Measurements from ENCODE around the gene ZNF202. TPM values are rescaled to one million over a fixed set of nuclear protein-coding genes. Genes with fewer than 3 reads are reported as not detected.

Gene ZNF202
- total and polyA plus RNA-seq, 7 donors = 5.5 to 13.8 (median 8.0) TPM

GRCh38 chr11:123684601-123685000 lies 56.9 kb downstream of the ZNF202 start:
- no peak for TF ChIP-seq CTCF (IDR thresholded peaks at IDR 0.05)
- Histone ChIP-seq H3K9me3 (no peaks in the 10 kb centered on the region), H3K4me3 (no peak overlapping the region), H3K27me3 (ENCODE audit: insufficient read depth in 3 of 3, low read length in 2 of 3) (no peaks in the 10 kb centered on the region), H3K36me3 (ENCODE audit: insufficient read depth in 1 of 2, low read depth in 1 of 2) (no peaks in the 10 kb centered on the region), H3K27ac (no peak overlapping the region), H3K4me1 (no peaks in the 10 kb centered on the region)
- no peak for DNase-seq
- no peak for ATAC-seq
- intact Hi-C loops (cut with DNase I) = no loop called here
- 91 to 97% (median 92%) methylated on average over 6 of the region's 6 CpGs for WGBS, 3 donors

DNA sequence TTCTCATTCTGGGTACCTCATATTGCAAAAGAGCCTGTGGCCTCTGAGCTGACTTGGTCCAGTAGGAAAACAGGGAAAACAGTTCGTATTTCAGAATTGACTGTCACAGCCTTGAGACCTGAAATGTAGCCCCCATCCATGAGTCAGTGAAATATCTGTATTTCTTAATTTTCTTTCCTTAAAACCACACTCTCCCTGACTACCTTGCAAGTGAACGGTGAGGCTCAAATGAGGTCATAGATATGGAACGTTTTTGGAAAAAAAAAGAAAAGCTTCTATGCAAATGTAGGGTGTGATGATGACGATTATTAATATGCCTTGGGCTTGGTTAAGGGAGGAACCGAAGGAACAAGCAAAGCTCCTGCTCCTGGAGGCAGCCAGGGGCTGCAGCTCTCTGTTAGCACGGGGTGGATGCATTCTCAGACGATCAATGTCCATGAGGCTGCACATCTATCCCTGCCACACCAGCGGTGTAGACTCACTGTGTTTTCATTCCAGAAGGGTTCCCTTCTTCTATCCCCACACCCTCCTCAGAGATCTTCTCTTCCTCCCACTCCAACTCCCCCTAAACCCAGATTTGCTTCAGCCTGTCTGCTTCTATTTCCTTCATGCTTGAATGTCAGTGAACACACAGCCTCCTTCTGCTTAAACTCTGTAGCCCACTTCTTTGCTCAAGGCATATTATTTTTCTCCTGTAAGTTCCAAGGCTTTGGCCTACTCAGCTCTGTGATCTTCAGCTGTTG lies 57.9 kb downstream of the ZNF202 start:
- Histone ChIP-seq H3K4me1 (no peaks in the 10 kb centered on the region), H3K27me3 (ENCODE audit: insufficient read depth in 3 of 3, low read length in 2 of 3) (no peaks in the 10 kb centered on the region), H3K4me3 (no peak overlapping the region), H3K9me3 (no peaks in the 10 kb centered on the region), H3K27ac (no peak overlapping the region), H3K36me3 (ENCODE audit: insufficient read depth in 1 of 2, low read depth in 1 of 2) (no peaks in the 10 kb centered on the region)
- 55 to 67% (median 55%) methylated on average over 8 of the region's 8 CpGs for WGBS, 3 donors
- DNase-seq (no peak), ATAC-seq (no peak)
- intact Hi-C loops (cut with DNase I) = no loop called here
- no peak for TF ChIP-seq CTCF (IDR thresholded peaks at IDR 0.05)

- no peak overlapping the region for H3K27ac ChIP-seq
- H3K36me3 ChIP-seq (ENCODE audit: insufficient read depth in 1 of 2, low read depth in 1 of 2) = no peaks in the 10 kb centered on the region
- H3K4me1 ChIP-seq = no peaks in the 10 kb centered on the region
- no peak overlapping the region for H3K4me3 ChIP-seq
- no peaks in the 10 kb centered on the region for H3K27me3 ChIP-seq (ENCODE audit: insufficient read depth in 3 of 3, low read length in 2 of 3)
- ATAC-seq = no peak
- no peak for TF ChIP-seq CTCF (IDR thresholded peaks at IDR 0.05)
- intact Hi-C loops (cut with DNase I) = no loop called here
- no peaks in the 10 kb centered on the region for H3K9me3 ChIP-seq
- 60 to 62% (median 60%) methylated on average over 5 of the region's 5 CpGs for WGBS, 3 donors
- DNase-seq = no peak
Measured at GRCh38 chr11:123682696-123683410, 58.6 kb downstream of the ZNF202 start.

GRCh38 chr11:123681030-123681429 lies 60.4 kb downstream of the ZNF202 start:
- H3K27ac ChIP-seq = no peak overlapping the region
- 70 to 89% (median 75%) methylated on average over 2 of the region's 2 CpGs for WGBS, 3 donors
- no peak for TF ChIP-seq CTCF (IDR thresholded peaks at IDR 0.05)
- no peak overlapping the region for H3K4me3 ChIP-seq
- intact Hi-C loops (cut with DNase I) = no loop called here
- no peak for DNase-seq
- no peaks in the 10 kb centered on the region for H3K36me3 ChIP-seq (ENCODE audit: insufficient read depth in 1 of 2, low read depth in 1 of 2)
- no peaks in the 10 kb centered on the region for H3K4me1 ChIP-seq
- no peak for ATAC-seq
- H3K27me3 ChIP-seq (ENCODE audit: insufficient read depth in 3 of 3, low read length in 2 of 3) = no peaks in the 10 kb centered on the region
- H3K9me3 ChIP-seq = no peaks in the 10 kb centered on the region

All from psoas muscle (tissue), 8 donors.